Suppressor macrophage treated with lipopolysaccharide for 1 hour (primary cell): Measurements from ENCODE around the gene SPDL1.
"Not testable (repeated sequence)": the region's sequence is repeated elsewhere in the genome, so short reads cannot be mapped to it uniquely, and the experiment has no call there.

Source experiments
- DNase-seq, 3 donors: peaks; one replicate each; pipeline ENCODE4 v3.0.0-alpha.2; 2020 to 2022

Gene SPDL1

GRCh38 chr5:169576181-169576598 is 7.4 kb upstream of the SPDL1 start:
- no peak for DNase-seq

- no peak for DNase-seq
These were observed 5.6 kb upstream of the SPDL1 start for GRCh38 chr5:169577951-169578350.

- no peak for DNase-seq
These were observed 2.6 kb upstream of the SPDL1 start for GRCh38 chr5:169580964-169581363.

- DNase-seq, result peak; percentile 67 to 81 (median 75)
These were observed 1.9 kb upstream of the SPDL1 start for GRCh38 chr5:169581580-169582227.

GRCh38 chr5:169583101-169583423 is 511 bp upstream of the SPDL1 start:
- DNase-seq, result peak in 1 of 3 donors; percentile 18

GRCh38 chr5:169584998-169585451 is 1.5 kb downstream of the SPDL1 start:
- DNase-seq, result no peak

- no peak for DNase-seq
These were observed 7.0 kb downstream of the SPDL1 start for GRCh38 chr5:169590602-169591001.

GRCh38 chr5:169591636-169592035 is 8.1 kb downstream of the SPDL1 start:
- no peak for DNase-seq

- DNase-seq, result no peak
These were observed 9.5 kb downstream of the SPDL1 start for GRCh38 chr5:169592937-169593650.

- no peak for DNase-seq
These were observed 11.7 kb downstream of the SPDL1 start for GRCh38 chr5:169595172-169595820.

- no peak for DNase-seq
These were observed 15.9 kb downstream of the SPDL1 start for GRCh38 chr5:169599451-169599850.

GRCh38 chr5:169602535-169602934 is 19.0 kb downstream of the SPDL1 start:
- DNase-seq, result no peak

- DNase-seq, result no peak
These were observed 22.7 kb downstream of the SPDL1 start for GRCh38 chr5:169606279-169606678.

GRCh38 chr5:169607882-169608281 is 24.3 kb downstream of the SPDL1 start:
- DNase-seq, result no peak

- no peak for DNase-seq
These were observed 26.1 kb downstream of the SPDL1 start for GRCh38 chr5:169609716-169610115.

GRCh38 chr5:169610606-169611005 is 27.0 kb downstream of the SPDL1 start:
- no peak for DNase-seq

- DNase-seq, result peak in 2 of 3 donors; percentile 9 to 20
These were observed 32.0 kb downstream of the SPDL1 start for GRCh38 chr5:169615561-169615960.

GRCh38 chr5:169624307-169624706 is 40.7 kb downstream of the SPDL1 start:
- not testable (repeated sequence) for DNase-seq

GRCh38 chr5:169626779-169627178 is 43.2 kb downstream of the SPDL1 start:
- DNase-seq, result peak; percentile 33 to 60 (median 56)

GRCh38 chr5:169627551-169627950 is 44.0 kb downstream of the SPDL1 start:
- DNase-seq, result no peak

- no peak for DNase-seq
These were observed 45.3 kb downstream of the SPDL1 start for GRCh38 chr5:169628892-169629291.

- peak in 1 of 3 donors; percentile 29 for DNase-seq
These were observed 46.4 kb downstream of the SPDL1 start for GRCh38 chr5:169629847-169630548.

- DNase-seq, result peak; percentile 35 to 51 (median 42)
These were observed 47.8 kb downstream of the SPDL1 start for GRCh38 chr5:169631360-169631759.
